ENCODE measurements around the gene DNAI7. TPM values are rescaled to one million over a fixed set of nuclear protein-coding genes. Genes with fewer than 3 reads are reported as not detected.

DNAI7 gene
- total RNA-seq, 1 experiment from 2014 or later = 0.52 TPM

GRCh38 chr12:25074113-25074512, 120.8 kb downstream of the DNAI7 start:
- H3K9me3 ChIP-seq (ENCODE audit: control insufficient read depth in 1 of 2, insufficient read depth in 1 of 2, low read depth in 1 of 2, low read length in 2 of 2) = no peaks in the 10 kb centered on the region
- DNase-seq (ENCODE audit: low read depth, low spot score) (no peak), ATAC-seq (no peak)
- H3K27me3 ChIP-seq (ENCODE audit: insufficient read depth, low read length) = no peaks in the 10 kb centered on the region
- CTCF ChIA-PET = no interaction called here
- H2AFZ ChIP-seq (ENCODE audit: low read depth, low read length, poor library complexity, severe bottlenecking) = no peak overlapping the region
- no peaks in the 10 kb centered on the region for H3K4me1 ChIP-seq (ENCODE audit: control insufficient read depth in 1 of 2, insufficient read depth in 2 of 2, low read length in 2 of 2)
- no peaks in the 10 kb centered on the region for H4K20me1 ChIP-seq (ENCODE audit: insufficient read depth)
- intact Hi-C loops (cut with micrococcal nuclease) = no loop called here
- RAD21 ChIA-PET (ENCODE audit: low non-redundant PET in 1 of 2, low total read pairs in 2 of 2, uncharacterized antibody in 2 of 2, unreplicated experiment in 2 of 2) = no interaction called here
- H3K4me2 ChIP-seq (ENCODE audit: low read length) = no peak overlapping the region
- no peak overlapping the region for H3K9ac ChIP-seq (ENCODE audit: low read length)
- H3K36me3 ChIP-seq (ENCODE audit: control insufficient read depth in 1 of 2, insufficient read depth in 2 of 2, low read length in 2 of 2) = no peaks in the 10 kb centered on the region
- no peaks in the 10 kb centered on the region for H3K9me2 ChIP-seq (ENCODE audit: insufficient read depth)
- H3K79me2 ChIP-seq (ENCODE audit: insufficient read depth, low read length) = no peaks in the 10 kb centered on the region
- TF ChIP-seq SRF (IDR thresholded peaks at IDR 0.05; ENCODE audit: low read depth) = no peak
- no peak for TF ChIP-seq CBX3 (IDR thresholded peaks at IDR 0.05; ENCODE audit: low read depth)
- TF ChIP-seq EZH2 (IDR thresholded peaks at IDR 0.05) = no peak
- no peak for TF ChIP-seq POLR2AphosphoS5 (IDR thresholded peaks at IDR 0.05; ENCODE audit: low read depth, low read length)
- TF ChIP-seq YY1 (IDR thresholded peaks at IDR 0.05; ENCODE audit: extremely low read depth, insufficient replicate concordance, low read depth, low read length) = no peak
- TF ChIP-seq FOSL1 (IDR thresholded peaks at IDR 0.05; ENCODE audit: low read depth) = no peak
- no peak for TF ChIP-seq CEBPB (IDR thresholded peaks at IDR 0.05; ENCODE audit: low read depth)
- no peak for TF ChIP-seq EZH2phosphoT487 (IDR thresholded peaks at IDR 0.05; ENCODE audit: borderline replicate concordance)
- no peak for TF ChIP-seq ZFX (IDR thresholded peaks at IDR 0.05)
- no peak for TF ChIP-seq JUND (IDR thresholded peaks at IDR 0.05)
- H3K27ac ChIP-seq (ENCODE audit: low read depth, low read length) = no peak overlapping the region
- H3K4me3 ChIP-seq (replicated peaks in 1 of 2; ENCODE audit: low read depth in 1 of 2, low read length in 2 of 2) = no peak overlapping the region
- POLR2A ChIA-PET = no interaction called here
- BruUV-seq (replicated peaks) = no TSS peak

GRCh38 chr12:25072906-25073650, 121.9 kb downstream of the DNAI7 start:
- Histone ChIP-seq H3K4me2 (ENCODE audit: low read length) (no peak overlapping the region), H3K79me2 (ENCODE audit: insufficient read depth, low read length) (no peaks in the 10 kb centered on the region), H3K9me3 (ENCODE audit: control insufficient read depth in 1 of 2, insufficient read depth in 1 of 2, low read depth in 1 of 2, low read length in 2 of 2) (no peaks in the 10 kb centered on the region), H3K27ac (ENCODE audit: low read depth, low read length) (no peak overlapping the region), H3K4me1 (ENCODE audit: control insufficient read depth in 1 of 2, insufficient read depth in 2 of 2, low read length in 2 of 2) (no peaks in the 10 kb centered on the region), H3K4me3 (replicated peaks in 1 of 2; ENCODE audit: low read depth in 1 of 2, low read length in 2 of 2) (no peak overlapping the region), H3K27me3 (ENCODE audit: insufficient read depth, low read length) (no peaks in the 10 kb centered on the region), H4K20me1 (ENCODE audit: insufficient read depth) (no peaks in the 10 kb centered on the region), H3K9me2 (ENCODE audit: insufficient read depth) (no peaks in the 10 kb centered on the region), H3K9ac (ENCODE audit: low read length) (no peak overlapping the region), H3K36me3 (ENCODE audit: control insufficient read depth in 1 of 2, insufficient read depth in 2 of 2, low read length in 2 of 2) (no peaks in the 10 kb centered on the region), H2AFZ (ENCODE audit: low read depth, low read length, poor library complexity, severe bottlenecking) (no peak overlapping the region)
- ChIA-PET POLR2A (interaction anchor here (0.6 kb wide), 1 partner anchor 32 kb away, joined by 3 read pairs; no protein-coding TSS in a partner anchor), RAD21 (ENCODE audit: low non-redundant PET in 1 of 2, low total read pairs in 2 of 2, uncharacterized antibody in 2 of 2, unreplicated experiment in 2 of 2) (no interaction called here), CTCF (no interaction called here)
- ATAC-seq (no peak), DNase-seq (ENCODE audit: low read depth, low spot score) (no peak)
- intact Hi-C loops (cut with micrococcal nuclease) = no loop called here
- no TSS peak for BruUV-seq (replicated peaks)
- TF ChIP-seq EZH2 (IDR thresholded peaks at IDR 0.05) (no peak), EZH2phosphoT487 (IDR thresholded peaks at IDR 0.05; ENCODE audit: borderline replicate concordance) (no peak), ZBTB33 (IDR thresholded peaks at IDR 0.05; ENCODE audit: extremely low read depth, insufficient replicate concordance, low read length) (no peak), ATF3 (IDR thresholded peaks at IDR 0.05) (no peak), FOSL1 (IDR thresholded peaks at IDR 0.05; ENCODE audit: low read depth) (no peak), ZNF274 (IDR thresholded peaks at IDR 0.05; ENCODE audit: low read depth, low read length) (no peak), RAD21 (IDR thresholded peaks at IDR 0.05; ENCODE audit: low read depth) (no peak), MAX (IDR thresholded peaks at IDR 0.05) (no peak), CBX3 (IDR thresholded peaks at IDR 0.05; ENCODE audit: low read depth) (no peak), ZFX (IDR thresholded peaks at IDR 0.05) (no peak), CEBPB (IDR thresholded peaks at IDR 0.05; ENCODE audit: low read depth) (no peak), SIN3A (IDR thresholded peaks at IDR 0.05; ENCODE audit: low read depth) (no peak), EGR1 (IDR thresholded peaks at IDR 0.05; ENCODE audit: low read depth) (no peak), YY1 (IDR thresholded peaks at IDR 0.05; ENCODE audit: extremely low read depth, insufficient replicate concordance, low read depth, low read length) (no peak), TCF7L2 (IDR thresholded peaks at IDR 0.05; ENCODE audit: borderline replicate concordance, extremely low read depth, insufficient read depth, insufficient read length) (no peak)

Data from HCT116 (cell line).